HK-2 (cell line): Measurements from ENCODE around the gene GPR142.
A peak's percentile ranks its signal among the peaks of the same experiment; 100 is the strongest.
"Not testable (repeated sequence)": the region's sequence is repeated elsewhere in the genome, so short reads cannot be mapped to it uniquely, and the experiment has no call there.

ENCODE experiments used
- DNase-seq: peaks from one replicate; pipeline ENCODE4 v3.0.0-alpha.2; 2018; ENCODE audit not compliant: unreplicated experiment

Gene GPR142

DNA sequence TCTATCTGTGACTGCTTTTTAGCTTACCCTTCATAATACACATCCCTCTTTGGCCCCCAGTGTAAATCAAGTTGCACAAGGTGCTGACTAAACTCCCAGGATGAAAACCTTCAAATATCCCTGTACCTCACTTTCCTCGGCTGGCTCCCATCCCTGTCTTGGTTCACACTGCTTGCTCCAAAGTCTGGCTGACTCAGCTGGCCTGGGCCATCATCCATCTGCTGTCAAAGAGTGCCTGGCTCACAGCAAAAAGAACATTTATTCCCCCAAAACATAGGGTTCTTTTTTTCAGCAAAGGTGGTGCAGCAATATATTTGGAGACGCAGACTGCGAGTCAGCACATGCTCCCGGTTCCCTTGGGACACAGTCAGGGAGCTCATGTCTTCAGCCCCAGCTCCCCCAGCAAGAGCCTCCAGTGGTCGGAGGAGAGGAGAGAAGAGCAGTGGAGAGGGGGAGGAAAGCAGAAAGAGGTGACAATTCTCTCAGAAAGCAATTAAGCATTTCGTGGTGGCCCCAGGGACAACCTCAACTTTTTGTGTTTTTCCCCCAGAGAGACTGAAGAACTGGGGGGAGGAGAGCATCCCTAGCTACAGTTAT lies 26.1 kb downstream of the GPR142 start:
- DNase-seq: no peak

DNA sequence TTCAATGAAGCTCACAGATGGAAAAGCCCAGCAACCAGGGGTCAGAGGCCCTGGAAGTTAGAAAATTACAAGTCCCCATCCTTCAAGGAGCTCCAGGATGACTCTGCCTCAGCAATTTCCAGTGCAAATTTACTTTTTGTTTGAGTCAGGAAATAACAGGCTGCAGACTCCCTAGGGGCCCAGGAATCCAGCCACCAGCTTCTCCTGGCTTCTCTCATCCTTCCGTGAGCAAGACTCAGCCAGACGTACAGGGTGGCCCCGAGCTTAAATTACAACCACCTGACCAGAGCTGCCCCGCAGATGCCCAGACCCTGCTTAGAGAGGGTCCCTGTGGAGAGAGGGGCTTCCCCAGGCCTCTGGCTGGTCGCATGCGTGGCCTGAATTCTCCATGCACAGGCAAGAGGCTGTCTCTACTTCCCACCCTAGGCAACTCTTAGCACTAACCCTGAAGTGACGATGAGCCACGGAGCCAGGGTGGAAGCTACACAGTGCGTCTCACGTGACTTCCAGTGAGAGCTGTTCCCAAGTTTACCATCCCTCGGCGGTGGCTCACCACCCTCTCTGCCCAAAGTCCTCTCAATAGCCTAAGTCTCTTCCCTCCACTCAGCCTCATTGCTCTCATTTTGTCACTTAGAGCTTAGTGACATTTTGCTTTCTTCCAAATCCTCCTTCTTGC lies 27.1 kb downstream of the GPR142 start:
- DNase-seq: no peak

- DNase-seq: no peak
These were observed 27.7 kb downstream of the GPR142 start for GRCh38 chr17:74394977-74395376.

- no peak for DNase-seq
These were observed 29.3 kb downstream of the GPR142 start for GRCh38 chr17:74396567-74396966.

DNA sequence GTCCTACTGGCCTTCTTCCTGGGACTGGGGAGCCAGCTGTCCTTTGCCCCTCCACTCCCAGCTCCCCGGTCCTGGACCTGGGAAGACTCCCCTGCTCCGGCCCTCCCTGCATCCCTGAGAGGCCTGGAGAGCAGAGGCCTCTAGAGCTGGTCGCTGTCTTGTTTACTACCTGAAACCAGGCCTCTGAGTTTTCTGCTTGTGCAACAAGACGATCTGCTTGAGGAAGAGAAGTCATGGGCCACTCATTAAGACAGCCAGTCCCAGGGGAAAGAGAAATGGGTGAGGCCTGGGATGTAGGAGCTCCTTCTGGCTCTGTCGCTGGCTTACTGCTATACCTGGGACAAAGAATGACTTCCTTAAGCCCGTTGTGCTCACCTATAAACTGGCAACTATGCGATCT lies 34.7 kb downstream of the GPR142 start:
- no peak for DNase-seq

GRCh38 chr17:74403512-74404137 lies 36.3 kb downstream of the GPR142 start:
- DNase-seq: no peak

GRCh38 chr17:74404218-74404617 lies 36.9 kb downstream of the GPR142 start:
- DNase-seq: no peak

DNA sequence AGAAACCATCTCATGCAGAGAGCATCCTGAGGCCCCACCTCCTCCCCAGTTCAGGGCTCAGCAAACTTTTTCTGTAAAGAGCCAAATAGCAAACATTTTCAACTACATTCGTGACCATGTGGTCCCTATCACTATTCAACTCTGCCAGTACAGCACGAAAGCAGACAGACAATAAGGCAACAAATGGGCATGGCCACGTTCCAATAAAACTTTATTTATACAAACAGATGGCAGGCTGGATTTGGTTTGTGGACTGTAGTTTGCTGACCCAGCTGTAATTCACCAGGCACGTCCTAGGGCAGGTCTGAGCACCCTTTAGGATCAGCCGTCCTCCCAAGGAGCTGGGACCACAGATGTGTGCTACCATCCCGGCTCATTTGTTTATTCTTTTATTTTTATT lies 37.5 kb downstream of the GPR142 start:
- DNase-seq: no peak

GRCh38 chr17:74405311-74405710 lies 38.0 kb downstream of the GPR142 start:
- DNase-seq: not testable (repeated sequence)

- DNase-seq: no peak
These were observed 40.1 kb downstream of the GPR142 start for GRCh38 chr17:74407384-74407783.

DNA sequence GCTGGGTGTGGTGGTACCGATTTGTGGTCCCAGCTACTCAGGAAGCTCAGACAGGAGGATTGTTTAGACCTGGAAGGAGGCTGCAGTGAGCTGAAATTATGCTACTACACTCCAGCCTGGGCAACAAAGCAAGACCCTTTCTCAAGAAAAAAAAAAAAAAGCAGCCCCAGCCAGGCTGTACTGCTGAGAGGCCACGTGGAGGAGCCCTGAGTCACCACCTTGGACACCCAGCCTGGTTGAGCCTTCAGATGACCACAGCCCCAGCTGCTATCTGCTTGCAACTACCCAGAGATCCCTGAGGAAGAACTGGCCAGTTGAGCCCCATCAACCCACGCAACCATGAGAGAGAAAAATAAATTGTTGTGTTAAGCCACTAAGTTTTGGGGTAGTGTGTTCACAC lies 41.0 kb downstream of the GPR142 start:
- peak; percentile 54 for DNase-seq

GRCh38 chr17:74408815-74409214 lies 41.5 kb downstream of the GPR142 start:
- DNase-seq: no peak

GRCh38 chr17:74410001-74410443 lies 42.7 kb downstream of the GPR142 start:
- no peak for DNase-seq

DNA sequence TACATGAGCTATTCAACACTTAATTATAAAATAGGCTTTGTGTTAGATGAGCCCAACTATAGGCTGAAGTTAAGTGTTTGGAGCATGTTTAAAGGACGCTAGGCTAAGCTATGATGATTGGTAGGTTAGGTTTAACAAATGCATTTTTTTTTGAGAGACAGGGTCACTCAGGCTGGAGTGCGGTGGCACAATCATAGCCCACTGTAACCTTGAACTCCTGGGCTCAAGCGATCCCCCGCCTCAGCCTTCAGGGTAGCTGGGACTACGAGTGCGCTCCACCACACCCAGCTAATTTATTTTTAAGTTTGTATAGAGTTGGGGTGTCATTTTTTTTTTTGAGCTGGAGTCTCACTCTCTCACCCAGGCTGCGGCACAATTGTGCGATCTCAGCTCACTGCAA lies 45.3 kb downstream of the GPR142 start:
- DNase-seq: no peak

DNA sequence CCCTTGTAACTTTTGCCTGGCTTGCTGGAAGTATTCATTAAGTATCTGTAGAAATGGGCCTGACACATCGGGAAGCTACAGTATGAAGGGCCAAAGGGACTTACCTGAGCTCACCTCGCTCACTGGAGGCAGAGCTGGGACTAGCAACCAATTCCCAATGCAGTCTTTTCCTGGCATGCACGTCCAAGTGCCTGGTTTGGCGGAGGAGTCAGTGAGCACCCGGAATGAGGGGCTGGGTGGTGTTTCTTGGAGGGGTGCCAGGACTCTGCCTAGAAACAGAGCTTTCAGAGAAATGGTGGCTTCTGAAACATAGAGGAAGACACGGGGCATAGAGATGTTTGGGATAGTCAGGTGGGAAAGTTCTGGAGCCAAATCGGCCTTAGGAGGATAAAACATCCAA lies 46.2 kb downstream of the GPR142 start:
- no peak for DNase-seq

DNA sequence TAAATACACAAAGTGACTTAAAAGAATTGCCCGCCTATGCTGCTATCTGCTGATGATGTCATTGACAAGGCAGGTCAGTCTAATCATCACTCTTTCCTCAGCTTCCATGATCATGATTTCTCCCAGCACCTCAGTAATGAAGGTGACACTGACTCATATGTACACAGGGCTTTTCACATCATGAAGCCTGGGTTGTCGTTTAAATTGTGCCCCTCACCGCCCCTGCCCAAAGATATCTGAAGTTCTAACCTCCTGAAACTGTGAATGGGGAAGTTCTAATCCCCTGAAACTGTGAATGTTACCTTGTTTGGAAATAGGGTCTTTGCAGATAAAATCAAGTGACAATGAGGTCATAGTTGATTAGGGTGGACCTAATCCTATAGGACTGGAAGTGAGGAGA lies 47.2 kb downstream of the GPR142 start:
- DNase-seq: no peak

GRCh38 chr17:74415608-74416396 lies 48.5 kb downstream of the GPR142 start:
- no peak for DNase-seq

DNA sequence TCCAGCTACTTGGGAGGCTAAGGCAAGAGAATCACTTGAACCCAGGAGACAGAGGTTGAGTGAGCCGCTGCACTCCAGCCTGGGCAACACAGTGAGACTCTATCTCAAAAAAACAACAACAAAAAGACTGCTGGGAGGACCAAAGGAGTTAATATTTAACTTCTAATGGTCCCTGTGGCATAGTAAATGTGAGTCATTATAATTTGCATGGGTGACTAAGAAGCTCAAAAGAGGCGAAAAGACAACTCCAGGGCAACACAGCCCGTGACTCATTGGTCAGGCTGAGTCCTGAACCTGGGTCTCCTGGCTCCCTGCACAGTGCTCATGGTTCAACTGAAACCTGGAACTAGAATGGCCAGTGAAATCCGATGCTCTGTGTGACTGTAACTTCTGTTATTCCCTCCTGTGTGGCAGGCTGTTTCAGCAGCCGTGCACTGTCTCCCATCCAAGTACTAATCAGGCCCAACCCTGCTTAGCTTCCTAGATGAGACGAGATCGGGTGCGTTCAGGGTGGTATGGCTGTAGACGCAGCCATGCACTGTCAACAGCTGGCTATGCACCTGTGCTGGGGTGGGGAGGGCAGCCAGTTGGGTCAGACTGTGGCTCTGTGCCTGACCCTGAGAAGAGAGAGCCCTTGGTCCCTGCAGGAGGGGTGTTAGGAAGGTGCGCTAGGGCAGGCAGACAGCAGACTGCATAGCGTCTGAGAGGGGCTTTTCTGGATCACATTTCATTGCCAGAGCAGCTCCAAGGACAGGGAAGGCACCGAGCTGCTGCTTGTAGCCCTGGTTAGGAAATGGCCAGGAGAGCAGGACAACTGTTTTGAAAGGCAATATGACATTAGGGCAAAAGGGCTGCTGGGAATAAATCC lies 50.1 kb downstream of the GPR142 start:
- peak; percentile 50 for DNase-seq

DNA sequence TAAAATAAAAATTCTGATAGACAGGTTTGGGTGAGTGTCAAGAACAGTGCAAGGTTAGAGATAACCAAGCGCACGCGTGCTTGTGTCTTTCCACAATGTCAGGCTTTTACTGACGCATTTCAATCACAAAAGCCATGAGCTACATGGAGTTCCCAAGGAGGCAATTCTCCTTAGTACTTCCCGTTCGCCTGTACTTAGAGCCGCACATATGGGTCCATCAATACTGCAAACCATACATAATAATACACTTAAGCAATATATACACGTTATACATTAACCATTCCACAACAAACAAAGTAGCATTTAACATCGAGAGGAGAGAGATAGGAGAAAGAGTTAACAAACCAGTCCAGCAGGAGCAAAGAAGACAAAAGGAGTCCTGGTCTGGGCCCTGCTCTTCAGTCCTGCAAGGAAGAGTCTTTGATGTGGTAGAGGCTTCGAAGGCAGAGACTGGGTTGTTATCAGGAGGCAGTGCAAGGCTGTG lies 52.7 kb downstream of the GPR142 start:
- DNase-seq: no peak
